GM18519 (cell line): Measurements from ENCODE around the gene IFI27.

Experiments
- ATAC-seq: cut with Tn5 transposase; IDR thresholded peaks from one replicate; pipeline ENCODE4 v1.9.1; 2021; ENCODE audit warnings: mild to moderate bottlenecking, moderate library complexity; ENCODE audit not compliant: unreplicated experiment, low FRiP score

IFI27 gene

DNA sequence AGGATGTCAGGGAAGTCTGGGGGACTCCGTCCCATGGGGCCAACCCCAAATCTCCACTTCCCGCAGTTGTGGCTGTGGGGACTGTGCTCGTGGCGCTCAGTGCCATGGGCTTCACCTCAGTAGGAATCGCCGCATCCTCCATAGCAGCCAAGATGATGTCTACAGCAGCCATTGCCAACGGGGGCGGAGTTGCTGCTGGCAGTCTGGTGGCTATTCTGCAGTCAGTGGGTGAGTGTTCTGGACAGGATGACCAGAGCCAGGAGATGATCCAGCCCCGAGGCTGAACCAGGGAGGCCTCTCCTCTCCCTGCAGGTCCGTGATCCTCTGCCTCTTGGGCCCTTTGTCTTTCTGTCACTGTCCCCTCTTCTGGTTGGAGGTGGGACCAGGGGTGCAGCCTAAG, 8.8 kb upstream of the IFI27 start:
- ATAC-seq, result no peak

GRCh38 chr14:94102768-94103482, 7.6 kb upstream of the IFI27 start:
- ATAC-seq, result no peak

GRCh38 chr14:94103554-94104150, 6.9 kb upstream of the IFI27 start:
- no peak for ATAC-seq

- ATAC-seq, result no peak
Measured at GRCh38 chr14:94104731-94105130, 5.8 kb upstream of the IFI27 start.

DNA sequence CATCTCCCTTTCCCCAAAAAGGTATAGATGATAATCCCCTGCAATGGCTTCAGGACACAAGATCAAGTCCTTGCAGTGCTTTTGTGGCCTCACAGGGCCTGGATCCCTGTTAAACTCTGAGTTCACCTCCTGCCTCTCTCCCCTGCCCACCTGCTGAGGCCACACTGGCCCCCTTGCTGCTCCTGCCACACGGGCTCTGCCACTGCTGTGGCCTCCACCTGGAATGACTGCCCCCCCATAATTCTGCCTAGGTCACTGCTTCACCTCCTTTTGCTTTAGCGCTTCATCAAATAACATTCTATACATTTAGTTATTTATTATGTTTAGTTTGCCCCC, 653 bp upstream of the IFI27 start:
- no peak for ATAC-seq

DNA sequence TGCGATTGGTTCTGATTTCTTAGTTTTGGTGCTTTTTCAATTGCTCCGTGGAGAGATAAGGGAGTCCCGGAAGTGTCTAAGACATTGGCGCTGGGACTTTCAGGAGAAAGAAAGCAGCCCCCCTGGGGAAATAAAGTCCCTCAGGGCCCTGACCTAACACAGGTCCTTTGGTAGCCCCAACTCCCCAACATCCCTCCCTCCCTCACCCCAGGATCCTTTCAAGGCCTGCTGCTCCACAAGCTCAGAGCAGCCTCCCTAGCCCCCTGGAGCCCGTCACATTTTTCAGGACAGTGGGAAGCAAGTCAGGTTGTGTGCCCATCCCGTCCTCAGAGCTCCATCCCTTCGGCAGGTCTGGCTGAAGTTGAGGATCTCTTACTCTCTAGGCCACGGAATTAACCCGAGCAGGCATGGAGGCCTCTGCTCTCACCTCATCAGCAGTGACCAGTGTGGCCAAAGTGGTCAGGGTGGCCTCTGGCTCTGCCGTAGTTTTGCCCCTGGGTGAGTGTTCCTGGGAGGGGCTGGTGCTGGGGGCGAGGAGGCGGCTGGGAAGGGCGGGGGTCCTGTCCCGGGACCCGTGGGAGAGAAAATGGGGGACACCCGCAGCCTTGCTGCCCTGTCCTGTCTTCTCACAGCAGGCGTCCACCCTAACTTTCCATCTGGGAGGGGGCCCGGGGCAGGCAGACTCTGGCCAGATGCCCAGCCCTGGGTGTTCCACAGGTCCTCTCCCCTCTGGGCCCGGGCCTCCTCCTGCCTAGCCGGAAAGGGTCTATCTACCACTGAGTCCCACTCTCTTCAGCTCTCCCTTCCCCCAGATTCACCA, 950 bp downstream of the IFI27 start:
- ATAC-seq, result no peak

DNA sequence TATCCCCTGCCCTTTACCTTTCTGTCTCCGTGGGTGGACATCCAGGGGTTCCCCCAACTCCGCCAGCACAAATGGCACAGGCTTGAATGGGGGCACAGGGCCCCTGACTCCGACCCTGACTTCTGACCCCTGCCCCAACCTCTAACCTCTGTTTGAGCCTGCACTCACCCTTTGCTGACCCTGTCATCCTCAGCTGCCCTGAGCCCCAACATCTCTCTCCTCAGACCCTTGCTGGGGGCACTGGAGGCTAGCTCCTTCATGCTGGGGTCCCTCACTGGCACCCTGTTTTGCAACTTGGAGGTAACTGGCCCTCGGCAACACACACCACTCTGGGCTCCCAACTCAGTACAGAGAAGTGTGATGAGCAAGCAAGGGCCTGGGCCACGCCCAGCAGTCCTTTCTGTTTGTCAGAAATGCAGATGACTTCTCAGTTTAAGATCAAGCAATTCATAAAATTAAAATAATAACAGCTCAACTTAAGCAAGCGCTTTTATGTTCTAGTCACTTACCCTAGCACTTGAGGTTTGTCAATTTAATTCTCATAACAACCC, 2.1 kb downstream of the IFI27 start:
- ATAC-seq, result no peak

DNA sequence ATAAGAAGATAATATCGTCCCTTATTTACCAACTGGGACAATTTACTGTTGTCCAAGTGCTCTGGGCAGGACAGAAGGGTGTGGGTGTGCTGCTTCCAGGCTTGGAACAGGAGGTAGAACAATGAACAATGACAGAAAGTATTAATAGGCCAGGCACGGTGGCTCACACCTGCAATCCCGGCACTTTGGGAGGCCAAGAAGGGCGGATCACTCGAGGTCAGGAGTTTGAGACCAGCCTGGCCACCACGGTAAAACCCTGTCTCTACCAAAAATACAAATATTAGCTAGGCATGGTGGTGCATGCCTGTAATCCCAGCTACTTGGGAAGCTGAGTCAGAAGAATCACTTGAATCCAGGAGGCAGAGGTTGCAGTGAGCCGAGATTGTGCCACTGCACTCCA, 2.5 kb downstream of the IFI27 start:
- no peak for ATAC-seq

- no peak for ATAC-seq
Measured at GRCh38 chr14:94113490-94113889, 3.0 kb downstream of the IFI27 start.

GRCh38 chr14:94113908-94114588, 3.5 kb downstream of the IFI27 start:
- no peak for ATAC-seq

DNA sequence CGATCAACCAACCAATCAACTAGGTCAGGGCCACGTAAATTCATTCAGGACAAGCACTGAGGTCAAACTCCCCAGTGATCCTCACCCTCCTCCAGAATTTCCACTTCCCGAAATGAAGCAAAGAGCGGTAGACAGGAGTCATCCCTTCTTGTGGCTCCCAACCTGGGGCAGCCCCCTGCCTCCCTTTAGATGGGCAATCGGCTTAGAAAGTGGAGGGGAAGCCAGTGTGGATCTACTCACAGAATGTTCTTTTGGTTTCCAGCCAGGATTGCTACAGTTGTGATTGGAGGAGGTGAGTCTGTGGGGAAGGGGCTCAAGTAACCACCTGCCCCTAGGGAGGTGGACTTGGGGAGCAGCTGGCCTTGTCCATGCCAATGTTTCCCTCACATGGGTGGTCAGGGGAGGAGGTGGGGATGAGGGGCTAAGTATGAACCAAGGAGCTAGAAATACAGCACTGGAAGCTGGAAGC, 4.1 kb downstream of the IFI27 start:
- no peak for ATAC-seq

GRCh38 chr14:94115058-94115591, 4.6 kb downstream of the IFI27 start:
- ATAC-seq, result no peak

GRCh38 chr14:94115631-94116030, 5.1 kb downstream of the IFI27 start:
- no peak for ATAC-seq

DNA sequence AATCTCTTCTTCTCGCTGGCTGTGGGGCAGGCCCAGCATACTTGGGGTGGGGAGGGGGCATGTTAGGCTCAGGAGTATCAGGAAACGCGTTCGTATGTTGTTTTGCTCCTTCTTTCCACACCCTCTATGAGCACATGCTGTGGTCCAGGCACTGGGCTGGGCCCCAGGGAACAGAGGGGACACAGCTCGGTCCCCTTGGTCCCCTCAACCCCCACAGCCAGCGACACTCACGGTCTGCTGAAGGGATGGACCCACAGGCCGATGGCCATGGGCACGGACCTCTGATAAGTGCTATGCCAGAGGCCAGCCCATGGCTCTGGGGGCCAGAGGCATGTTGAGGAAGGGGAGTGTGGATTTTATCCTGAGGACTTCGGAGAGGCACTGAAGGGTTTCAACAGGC, 6.2 kb downstream of the IFI27 start:
- ATAC-seq, result no peak

GRCh38 chr14:94117856-94118255, 7.3 kb downstream of the IFI27 start:
- ATAC-seq, result no peak

DNA sequence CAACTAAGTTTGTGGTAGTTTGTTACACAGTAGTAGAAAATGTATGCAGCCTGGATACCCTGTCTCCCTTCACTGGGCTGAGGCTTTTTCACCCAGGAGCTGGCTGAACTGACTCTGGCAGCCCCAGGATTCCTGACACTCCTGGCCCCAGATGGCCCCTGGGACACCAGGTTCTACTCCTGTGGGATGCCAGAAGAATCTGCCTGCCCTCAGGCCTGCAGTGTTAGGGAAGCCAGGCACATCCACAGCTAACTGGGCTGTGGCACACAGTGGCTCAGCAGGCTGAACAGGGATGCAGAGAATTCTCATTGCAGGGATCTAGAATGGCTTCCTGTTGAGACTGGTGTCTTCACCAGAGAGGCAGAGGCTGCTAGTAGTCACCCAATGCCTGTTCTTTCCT, 8.5 kb downstream of the IFI27 start:
- no peak for ATAC-seq

DNA sequence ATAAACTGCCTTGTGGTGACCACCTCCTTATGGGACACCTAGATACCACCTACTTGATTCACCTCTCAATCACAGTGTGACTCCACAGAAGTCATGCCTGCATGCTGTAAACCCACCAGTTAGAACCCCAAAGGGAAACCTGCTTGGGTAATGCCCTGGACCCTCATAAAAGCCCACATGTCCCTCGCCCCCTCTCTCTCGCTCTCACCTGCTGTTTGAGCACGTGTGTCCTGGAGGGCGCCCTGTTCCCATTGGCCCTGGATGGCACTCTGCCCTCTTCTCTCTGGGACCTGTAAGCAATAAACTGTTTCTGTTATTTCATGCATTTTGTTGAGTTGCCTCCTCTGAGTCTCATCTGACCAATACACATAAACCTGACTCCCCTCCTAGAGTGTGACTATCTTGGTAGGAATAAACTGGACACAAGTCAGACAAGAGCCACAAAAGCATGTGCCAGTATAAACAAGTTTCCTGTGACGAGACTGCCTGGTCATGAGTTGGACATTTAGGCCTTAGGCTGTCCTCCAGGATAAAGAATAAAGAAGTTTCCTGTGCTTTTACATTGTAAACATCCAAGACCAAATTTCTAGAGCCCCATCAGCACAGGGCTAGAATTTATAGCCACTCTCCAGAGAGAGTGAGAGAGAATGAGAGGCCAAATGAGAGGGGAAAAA, 10.3 kb downstream of the IFI27 start:
- ATAC-seq, result no peak

- ATAC-seq, result no peak
Measured at GRCh38 chr14:94121485-94121884, 10.9 kb downstream of the IFI27 start.

- ATAC-seq, result no peak
Measured at GRCh38 chr14:94122438-94122837, 11.9 kb downstream of the IFI27 start.

- ATAC-seq, result no peak
Measured at GRCh38 chr14:94123296-94123695, 12.8 kb downstream of the IFI27 start.
